HEK293T (cell line): ENCODE data around the gene RPS28.

ENCODE experiments used
- FOXA1 ChIP-seq: fragments of 450-650 bp; IDR thresholded peaks from 2 replicates; pipeline ENCODE4 v1.6.1; 2016; ENCODE audit warnings: mild to moderate bottlenecking
- SP1 ChIP-seq: fragments of 450-650 bp; IDR thresholded peaks from 2 replicates; pipeline ENCODE4 v1.6.1; 2017

DNA sequence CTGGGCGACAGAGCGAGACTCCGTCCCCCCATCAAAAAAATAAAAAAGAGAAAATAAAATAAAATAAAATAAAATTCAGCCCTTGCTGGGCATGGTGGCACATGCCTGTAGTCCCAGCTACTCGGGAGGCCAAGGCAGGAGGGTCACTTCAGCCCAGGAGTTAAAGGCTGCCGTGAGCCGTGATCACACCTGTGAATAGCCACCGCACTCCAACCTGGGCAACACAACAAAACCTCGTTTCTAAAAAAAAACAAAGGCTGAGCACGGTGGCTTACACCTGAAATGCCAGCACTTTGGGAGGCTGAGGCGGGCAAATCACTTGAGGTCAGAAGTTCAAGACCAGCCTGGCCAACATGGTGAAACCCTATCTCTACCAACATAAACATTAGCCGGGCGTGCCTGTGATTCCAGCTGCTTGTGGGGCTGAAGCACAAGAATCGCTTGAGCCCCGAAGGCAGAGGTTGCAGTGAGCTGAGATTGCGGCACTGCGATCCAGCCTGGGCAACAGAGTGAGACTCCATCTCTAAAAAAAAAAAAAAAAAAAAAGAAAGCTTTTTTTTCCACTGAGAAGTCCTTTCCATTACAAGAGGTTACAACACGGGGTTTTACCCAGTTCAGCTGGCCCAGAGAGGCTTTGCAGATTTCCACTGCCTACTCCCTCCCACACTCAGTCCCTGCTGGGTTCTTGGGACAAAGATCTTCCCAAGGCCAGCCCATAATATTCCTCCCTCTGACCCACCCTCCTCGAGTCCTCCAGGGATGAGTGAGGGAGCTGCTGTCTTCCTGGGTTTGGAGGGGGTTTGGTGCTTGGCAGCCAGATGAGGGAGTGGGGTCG is 49.1 kb downstream of the RPS28 start:
- TF ChIP-seq SP1: no peak
- TF ChIP-seq FOXA1: no peak
